Neural progenitor cell (in vitro differentiated cells): ENCODE data around the gene MRPL23. TPM values are rescaled to one million over a fixed set of nuclear protein-coding genes. Genes with fewer than 3 reads are reported as not detected.

Source experiments
- DNase-seq: peaks from one replicate; pipeline ENCODE4 v3.0.0-alpha.2; 2016; ENCODE audit warnings: low spot score
- H2AFZ ChIP-seq: fragments of 200-600 bp; sonication (generic); replicated peaks from 2 replicates; pipeline ENCODE4 v1.6.1; 2016; ENCODE audit warnings: antibody characterized with exemption
- H3F3A ChIP-seq: fragments of 200-600 bp; sonication (generic); 2 replicates; pipeline ENCODE4 v1.6.1; 2016; ENCODE audit warnings: antibody characterized with exemption, low read depth
- H3K27ac ChIP-seq: fragments of 200-600 bp; sonication (generic); 2 replicates; pipeline ENCODE4 v1.5.1; 2016; ENCODE audit warnings: mild to moderate bottlenecking
- H3K27me3 ChIP-seq: fragments of 200-600 bp; sonication (generic); 2 replicates; pipeline ENCODE4 v1.6.1; 2016; ENCODE audit warnings: mild to moderate bottlenecking, moderate library complexity
- H3K36me3 ChIP-seq: fragments of 200-600 bp; sonication (generic); 2 replicates; pipeline ENCODE4 v1.5.1; 2016
- H3K4me1 ChIP-seq: fragments of 200-600 bp; sonication (generic); 2 replicates; pipeline ENCODE4 v1.6.1; 2016; ENCODE audit warnings: mixed run types
- H3K4me2 ChIP-seq: fragments of 200-600 bp; sonication (generic); 2 replicates; pipeline ENCODE4 v1.6.1; 2016
- H3K4me3 ChIP-seq: fragments of 200-600 bp; sonication (generic); 2 replicates; pipeline ENCODE4 v1.5.1; 2016
- H3K79me2 ChIP-seq: fragments of 200-600 bp; sonication (generic); 2 replicates; pipeline ENCODE4 v1.6.1; 2016; ENCODE audit warnings: low read depth
- H3K9ac ChIP-seq: fragments of 200-600 bp; sonication (generic); 2 replicates; pipeline ENCODE4 v1.6.1; 2016
- H3K9me3 ChIP-seq: fragments of 200-600 bp; sonication (generic); 2 replicates; pipeline ENCODE4 v1.5.1; 2016; ENCODE audit warnings: low read depth
- H4K20me1 ChIP-seq: fragments of 200-600 bp; sonication (generic); 2 replicates; pipeline ENCODE4 v1.6.1; 2016; ENCODE audit warnings: low read depth
- H3K27ac Mint-ChIP-seq: 3 replicates; pipeline ENCODE4 v1.8.0; 2021; ENCODE audit warnings: mixed read lengths
- H3K27me3 Mint-ChIP-seq: 2 replicates; pipeline ENCODE4 v1.8.0; 2022; ENCODE audit warnings: low read depth, mild to moderate bottlenecking, inconsistent platforms, moderate library complexity, mixed read lengths; ENCODE audit not compliant: insufficient read depth
- H3K36me3 Mint-ChIP-seq: 3 replicates; pipeline ENCODE4 v1.8.0; 2021; ENCODE audit warnings: mixed read lengths
- H3K4me1 Mint-ChIP-seq: 3 replicates; pipeline ENCODE4 v1.8.0; 2021; ENCODE audit warnings: mixed read lengths
- H3K4me3 Mint-ChIP-seq: 3 replicates; pipeline ENCODE4 v1.8.0; 2021; ENCODE audit warnings: mild to moderate bottlenecking, moderate library complexity, mixed read lengths
- H3K9me3 Mint-ChIP-seq: 3 replicates; pipeline ENCODE4 v1.8.0; 2020; ENCODE audit warnings: mixed read lengths
- CTCF ChIP-seq: fragments of 200-600 bp; sonication (generic); IDR thresholded peaks from 2 replicates; pipeline ENCODE4 v1.5.1; 2017; ENCODE audit warnings: antibody characterized with exemption, mild to moderate bottlenecking
- EZH2 ChIP-seq: fragments of 200-600 bp; sonication (generic); IDR thresholded peaks from 2 replicates; pipeline ENCODE4 v1.6.1; 2017; ENCODE audit warnings: antibody characterized with exemption, mild to moderate bottlenecking, moderate library complexity
- EZH2phosphoT487 ChIP-seq: fragments of 200-600 bp; sonication (generic); IDR thresholded peaks from 2 replicates; pipeline ENCODE4 v1.6.1; 2017; ENCODE audit warnings: antibody characterized with exemption
- total RNA-seq: library from RNA; depleted of rRNA; stranded (reverse); fragments of >200 nt; gene quantifications from 2 replicates; pipeline ENCODE4 v1.2.3, GENCODE V29; 2015; ENCODE audit warnings: low replicate concordance

MRPL23 gene
- total RNA-seq, 1 donor from 2014 or later = 43.2 TPM

DNA sequence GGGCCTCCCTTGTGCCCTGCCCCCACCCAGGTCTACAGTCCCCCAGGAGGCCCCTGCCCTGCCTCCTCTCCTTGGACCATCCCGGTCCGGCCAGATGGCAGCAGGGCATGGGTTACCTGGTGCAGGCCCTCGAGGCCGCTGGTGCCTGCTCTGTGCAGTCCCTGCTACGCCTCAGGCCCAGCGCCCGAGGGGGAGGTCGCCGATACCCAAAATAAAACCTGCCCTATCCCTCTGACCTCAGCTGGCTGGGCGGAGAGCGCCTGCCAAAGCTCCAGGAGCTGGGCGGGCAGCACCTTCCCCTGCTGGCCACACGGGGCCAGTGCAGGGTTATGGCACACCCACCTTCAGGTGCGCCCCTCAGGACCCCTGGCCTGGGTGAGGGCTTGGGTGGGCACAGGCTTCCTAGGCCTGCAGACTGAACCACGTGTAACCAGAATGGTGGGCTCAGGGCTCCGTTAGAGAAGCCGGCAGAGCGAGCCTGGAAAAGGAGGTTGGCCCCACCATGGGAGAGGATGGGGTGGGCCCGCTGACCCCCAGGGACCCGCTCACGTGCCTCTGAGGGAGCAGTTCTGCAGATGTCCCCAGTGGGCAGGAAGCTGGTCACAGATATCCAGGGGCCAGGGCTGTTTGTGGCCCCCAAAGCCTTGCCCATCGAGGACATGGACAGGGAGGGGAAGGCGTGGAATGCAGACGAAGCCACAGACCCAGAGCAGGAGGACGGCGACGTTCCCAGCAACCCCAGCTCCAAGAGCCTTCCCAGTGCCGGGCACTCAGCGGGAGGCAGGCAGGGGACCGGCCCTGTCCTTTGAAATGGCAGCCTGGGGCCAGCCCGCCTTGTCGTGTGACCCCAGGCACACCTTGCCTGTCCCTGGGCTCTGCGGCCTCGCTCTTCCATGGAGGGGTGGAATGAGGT lies 29.4 kb upstream of the MRPL23 start:
- Histone ChIP-seq H3K4me2 (no peak overlapping the region), H3K27me3 (no peaks in the 10 kb centered on the region), H3K9ac (no peak overlapping the region), H3K27ac (no peak overlapping the region), H3K4me1 (no peaks in the 10 kb centered on the region), H4K20me1 (no peaks in the 10 kb centered on the region), H3K36me3 (no peaks in the 10 kb centered on the region), H3F3A (no peaks in the 10 kb centered on the region), H3K4me3 (no peak overlapping the region), H3K9me3 (no peaks in the 10 kb centered on the region), H3K79me2 (no peaks in the 10 kb centered on the region), H2AFZ (no peak overlapping the region)
- no peak for TF ChIP-seq EZH2
- TF ChIP-seq EZH2phosphoT487 = no peak
- peak; percentile 52 for TF ChIP-seq CTCF
- peaks cover 7% of the 10 kb centered on the region for H3K9me3 Mint-ChIP-seq
- peak; percentile 42 for DNase-seq
- no peak overlapping the region for H3K4me3 Mint-ChIP-seq
- H3K27me3 Mint-ChIP-seq = peaks cover 15% of the 10 kb centered on the region
- H3K36me3 Mint-ChIP-seq = no peaks in the 10 kb centered on the region
- H3K27ac Mint-ChIP-seq = no peak overlapping the region
- peaks cover 12% of the 10 kb centered on the region for H3K4me1 Mint-ChIP-seq

- Histone ChIP-seq H3K36me3 (no peaks in the 10 kb centered on the region), H4K20me1 (no peaks in the 10 kb centered on the region), H2AFZ (no peak overlapping the region), H3K27ac (no peak overlapping the region), H3K79me2 (no peaks in the 10 kb centered on the region), H3K4me2 (no peak overlapping the region), H3K9me3 (no peaks in the 10 kb centered on the region), H3K4me1 (no peaks in the 10 kb centered on the region), H3K9ac (no peak overlapping the region), H3K4me3 (no peak overlapping the region), H3K27me3 (no peaks in the 10 kb centered on the region), H3F3A (no peaks in the 10 kb centered on the region)
- peaks cover 7% of the 10 kb centered on the region for H3K9me3 Mint-ChIP-seq
- H3K4me3 Mint-ChIP-seq = no peak overlapping the region
- H3K27ac Mint-ChIP-seq = peak overlapping the region; percentile 46
- H3K4me1 Mint-ChIP-seq = peaks cover 12% of the 10 kb centered on the region
- no peaks in the 10 kb centered on the region for H3K36me3 Mint-ChIP-seq
- no peak for DNase-seq
- peaks cover 13% of the 10 kb centered on the region for H3K27me3 Mint-ChIP-seq
- TF ChIP-seq CTCF (no peak), EZH2phosphoT487 (no peak), EZH2 (no peak)
Measured at GRCh38 chr11:1918436-1919315, 28.5 kb upstream of the MRPL23 start.

- Histone ChIP-seq H3K27me3 (no peaks in the 10 kb centered on the region), H3K36me3 (no peaks in the 10 kb centered on the region), H3F3A (no peaks in the 10 kb centered on the region), H3K4me1 (no peaks in the 10 kb centered on the region), H2AFZ (no peak within 1 kb of the TSS), H4K20me1 (no peaks in the 10 kb centered on the region), H3K9ac (no peak within 1 kb of the TSS), H3K9me3 (no peaks in the 10 kb centered on the region), H3K27ac (no peak within 1 kb of the TSS), H3K79me2 (no peaks in the 10 kb centered on the region), H3K4me2 (no peak within 1 kb of the TSS), H3K4me3 (no peak within 1 kb of the TSS)
- no peaks in the 10 kb centered on the region for H3K36me3 Mint-ChIP-seq
- H3K9me3 Mint-ChIP-seq = peaks cover 6% of the 10 kb centered on the region
- DNase-seq = peak; percentile 22
- H3K27ac Mint-ChIP-seq = peak within 1 kb of the TSS; percentile 46
- TF ChIP-seq EZH2phosphoT487 (no peak), EZH2 (no peak), CTCF (no peak)
- H3K4me3 Mint-ChIP-seq = no peak within 1 kb of the TSS
- H3K4me1 Mint-ChIP-seq = peaks cover 10% of the 10 kb centered on the region
- peaks cover 10% of the 10 kb centered on the region for H3K27me3 Mint-ChIP-seq
Measured at GRCh38 chr11:1919391-1920127, 27.6 kb upstream of the MRPL23 start, which contains the start of gene TNNT3. TNNT3 (plus strand) TSS chr11:1919703; CDS start chr11:1922875, 3,172 bp downstream.
